MG63 (cell line): ENCODE data around the gene RALGDS. TPM values are rescaled to one million over a fixed set of nuclear protein-coding genes. Genes with fewer than 3 reads are reported as not detected.
"Not testable (repeated sequence)": the region's sequence is repeated elsewhere in the genome, so short reads cannot be mapped to it uniquely, and the experiment has no call there.

Experiments
- DNase-seq: peaks from one replicate; pipeline ENCODE4 v3.0.0-alpha.2; 2020
- H3K27me3 ChIP-seq: fragments of 250-450 bp; sonication (Bioruptor Pico); 2 replicates; pipeline ENCODE4 v1.5.1; 2020; ENCODE audit warnings: mild to moderate bottlenecking, moderate library complexity
- H3K36me3 ChIP-seq: fragments of 250-450 bp; sonication (Bioruptor Pico); 2 replicates; pipeline ENCODE4 v1.5.1; 2020; ENCODE audit warnings: mild to moderate bottlenecking, moderate library complexity
- H3K4me3 ChIP-seq: fragments of 250-450 bp; sonication (Bioruptor Pico); 2 replicates; pipeline ENCODE4 v1.5.1; 2020; ENCODE audit warnings: mild to moderate bottlenecking, moderate library complexity
- H3K9me3 ChIP-seq: fragments of 250-450 bp; sonication (Bioruptor Pico); 2 replicates; pipeline ENCODE4 v1.5.1; 2020; ENCODE audit warnings: mild to moderate bottlenecking, moderate library complexity
- total RNA-seq: library from RNA; depleted of rRNA; stranded (reverse); fragments of >200 nt; shearing (Covaris generic); gene quantifications from 2 replicates; pipeline ENCODE4 v1.2.3, GENCODE V29; 2014; ENCODE audit warnings: low replicate concordance

RALGDS gene
- total RNA-seq, 1 experiment from 2014 or later: 21.4 TPM

- Histone ChIP-seq H3K36me3 (no peaks in the 10 kb centered on the region), H3K9me3 (no peaks in the 10 kb centered on the region), H3K27me3 (no peaks in the 10 kb centered on the region), H3K4me3 (no peak overlapping the region)
- DNase-seq: peak; percentile 50
Observed at GRCh38 chr9:133074111-133074651, 46.9 kb downstream of the RALGDS start.

DNA sequence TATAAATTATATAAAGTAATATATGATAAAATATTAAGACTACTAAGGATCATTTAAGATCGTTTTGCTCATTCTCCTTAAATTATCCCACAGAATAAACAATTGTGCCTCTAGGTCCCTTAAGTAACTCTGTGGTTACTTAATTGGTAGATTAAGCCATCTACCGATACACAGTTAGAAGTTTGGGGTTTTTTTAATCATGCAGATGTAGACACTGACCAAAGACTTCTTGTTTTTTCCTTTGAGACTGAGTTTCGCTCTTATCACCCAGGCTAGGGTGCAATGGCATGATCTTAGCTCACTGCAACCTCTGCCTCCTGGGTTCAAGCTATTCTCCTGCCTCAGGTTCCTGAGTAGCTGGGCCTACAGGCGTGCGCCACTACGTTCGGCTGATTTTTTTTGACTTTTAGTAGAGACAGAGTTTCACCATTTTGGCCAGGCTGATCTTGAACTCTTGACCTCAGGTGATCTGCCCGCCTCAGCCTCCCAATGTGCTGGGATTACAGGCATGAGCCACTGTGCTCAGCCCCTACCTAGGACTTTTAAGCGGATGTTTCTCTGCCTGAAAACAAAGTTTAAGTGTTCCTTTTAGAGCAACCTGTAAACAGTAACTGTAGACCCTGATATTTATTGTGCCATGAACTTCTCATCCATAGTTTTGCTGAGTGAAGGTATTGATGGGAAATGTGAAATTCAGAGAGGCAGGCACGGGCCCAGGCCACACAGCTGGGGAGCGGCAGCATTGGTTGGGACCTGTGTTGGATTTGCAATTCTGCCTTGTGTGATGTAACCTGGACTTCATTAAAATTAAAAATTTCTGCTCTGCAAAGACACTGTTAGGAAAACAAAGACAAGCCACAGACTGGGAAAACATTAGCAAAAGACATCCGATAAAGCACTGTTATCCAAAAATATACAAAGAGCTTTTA lies 47.7 kb downstream of the RALGDS start:
- DNase-seq: no peak
- no peaks in the 10 kb centered on the region for H3K9me3 ChIP-seq
- H3K27me3 ChIP-seq: no peaks in the 10 kb centered on the region
- H3K36me3 ChIP-seq: no peaks in the 10 kb centered on the region
- no peak overlapping the region for H3K4me3 ChIP-seq

DNA sequence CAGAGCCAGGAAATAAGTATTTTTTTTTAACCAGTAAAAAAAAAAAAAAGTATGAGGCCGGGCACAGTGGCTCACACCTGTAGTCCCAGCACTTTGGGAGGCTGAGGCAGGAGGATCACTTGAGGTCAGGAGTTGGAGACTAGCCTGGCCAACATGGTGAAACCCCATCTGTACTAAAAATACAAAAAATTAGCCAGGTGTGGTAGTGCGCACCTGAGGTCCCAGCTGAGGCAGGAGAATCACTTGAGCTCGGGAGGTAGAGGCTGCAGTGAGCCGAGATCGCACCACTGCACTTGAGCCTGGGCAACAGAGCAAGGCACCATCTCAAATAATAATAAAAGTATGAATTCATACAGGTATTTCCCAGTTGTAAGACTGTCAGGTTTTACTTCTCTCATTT lies 48.8 kb downstream of the RALGDS start:
- H3K27me3 ChIP-seq, H3K36me3 ChIP-seq, H3K9me3 ChIP-seq, H3K4me3 ChIP-seq, DNase-seq: not testable (repeated sequence)

- H3K9me3 ChIP-seq: no peaks in the 10 kb centered on the region
- no peaks in the 10 kb centered on the region for H3K36me3 ChIP-seq
- no peak overlapping the region for H3K4me3 ChIP-seq
- no peak for DNase-seq
- H3K27me3 ChIP-seq: no peaks in the 10 kb centered on the region
Observed at GRCh38 chr9:133071484-133072150, 49.4 kb downstream of the RALGDS start.

- not testable (repeated sequence) for H3K4me3 ChIP-seq, H3K36me3 ChIP-seq, DNase-seq, H3K27me3 ChIP-seq, H3K9me3 ChIP-seq
Observed at GRCh38 chr9:133070985-133071384, 50.1 kb downstream of the RALGDS start.

GRCh38 chr9:133070500-133070961 lies 50.5 kb downstream of the RALGDS start:
- not testable (repeated sequence) for H3K27me3 ChIP-seq, H3K36me3 ChIP-seq, DNase-seq

GRCh38 chr9:133068431-133068830 lies 52.6 kb downstream of the RALGDS start:
- H3K9me3 ChIP-seq, DNase-seq, H3K27me3 ChIP-seq, H3K4me3 ChIP-seq, H3K36me3 ChIP-seq: not testable (repeated sequence)

More at GRCh38 chr9:133070500-133070961, 50.5 kb downstream of the RALGDS start:
- not testable (repeated sequence) for H3K4me3 ChIP-seq, H3K9me3 ChIP-seq

GRCh38 chr9:133067813-133068212 lies 53.2 kb downstream of the RALGDS start:
- no peak for DNase-seq
- Histone ChIP-seq H3K9me3 (no peaks in the 10 kb centered on the region), H3K27me3 (no peaks in the 10 kb centered on the region), H3K36me3 (no peaks in the 10 kb centered on the region), H3K4me3 (no peak overlapping the region)

DNA sequence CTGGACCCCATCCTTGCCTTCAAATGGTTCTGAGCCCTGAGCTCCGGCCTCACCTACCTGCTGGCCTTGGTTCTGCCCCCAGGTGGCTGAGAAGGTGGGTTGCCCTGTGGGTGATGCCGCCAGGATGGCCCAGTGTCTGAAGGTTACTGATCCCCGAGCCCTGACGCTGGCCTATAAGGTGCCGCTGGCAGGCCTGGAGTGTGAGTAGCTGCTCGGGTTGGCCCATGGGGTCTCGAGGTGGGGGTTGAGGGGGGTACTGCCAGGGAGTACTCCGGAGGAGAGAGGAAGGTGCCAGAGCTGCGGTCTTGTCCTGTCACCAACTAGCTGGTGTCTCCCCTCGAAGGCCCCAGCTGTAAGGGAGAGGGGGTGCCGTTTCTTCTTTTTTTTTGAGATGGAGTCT lies 54.0 kb downstream of the RALGDS start:
- H3K27me3 ChIP-seq: no peaks in the 10 kb centered on the region
- H3K36me3 ChIP-seq: no peaks in the 10 kb centered on the region
- no peak for DNase-seq
- no peak overlapping the region for H3K4me3 ChIP-seq
- no peaks in the 10 kb centered on the region for H3K9me3 ChIP-seq

- Histone ChIP-seq H3K27me3 (no peaks in the 10 kb centered on the region), H3K9me3 (no peaks in the 10 kb centered on the region), H3K36me3 (no peaks in the 10 kb centered on the region), H3K4me3 (no peak overlapping the region)
- no peak for DNase-seq
Observed at GRCh38 chr9:133066181-133066983, 54.7 kb downstream of the RALGDS start.

DNA sequence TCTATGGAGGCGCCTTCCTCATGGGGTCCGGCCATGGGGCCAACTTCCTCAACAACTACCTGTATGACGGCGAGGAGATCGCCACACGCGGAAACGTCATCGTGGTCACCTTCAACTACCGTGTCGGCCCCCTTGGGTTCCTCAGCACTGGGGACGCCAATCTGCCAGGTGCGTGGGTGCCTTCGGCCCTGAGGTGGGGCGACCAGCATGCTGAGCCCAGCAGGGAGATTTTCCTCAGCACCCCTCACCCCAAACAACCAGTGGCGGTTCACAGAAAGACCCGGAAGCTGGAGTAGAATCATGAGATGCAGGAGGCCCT lies 56.0 kb downstream of the RALGDS start:
- Histone ChIP-seq H3K27me3 (no peaks in the 10 kb centered on the region), H3K4me3 (no peak overlapping the region), H3K9me3 (no peaks in the 10 kb centered on the region), H3K36me3 (no peaks in the 10 kb centered on the region)
- DNase-seq: no peak

DNA sequence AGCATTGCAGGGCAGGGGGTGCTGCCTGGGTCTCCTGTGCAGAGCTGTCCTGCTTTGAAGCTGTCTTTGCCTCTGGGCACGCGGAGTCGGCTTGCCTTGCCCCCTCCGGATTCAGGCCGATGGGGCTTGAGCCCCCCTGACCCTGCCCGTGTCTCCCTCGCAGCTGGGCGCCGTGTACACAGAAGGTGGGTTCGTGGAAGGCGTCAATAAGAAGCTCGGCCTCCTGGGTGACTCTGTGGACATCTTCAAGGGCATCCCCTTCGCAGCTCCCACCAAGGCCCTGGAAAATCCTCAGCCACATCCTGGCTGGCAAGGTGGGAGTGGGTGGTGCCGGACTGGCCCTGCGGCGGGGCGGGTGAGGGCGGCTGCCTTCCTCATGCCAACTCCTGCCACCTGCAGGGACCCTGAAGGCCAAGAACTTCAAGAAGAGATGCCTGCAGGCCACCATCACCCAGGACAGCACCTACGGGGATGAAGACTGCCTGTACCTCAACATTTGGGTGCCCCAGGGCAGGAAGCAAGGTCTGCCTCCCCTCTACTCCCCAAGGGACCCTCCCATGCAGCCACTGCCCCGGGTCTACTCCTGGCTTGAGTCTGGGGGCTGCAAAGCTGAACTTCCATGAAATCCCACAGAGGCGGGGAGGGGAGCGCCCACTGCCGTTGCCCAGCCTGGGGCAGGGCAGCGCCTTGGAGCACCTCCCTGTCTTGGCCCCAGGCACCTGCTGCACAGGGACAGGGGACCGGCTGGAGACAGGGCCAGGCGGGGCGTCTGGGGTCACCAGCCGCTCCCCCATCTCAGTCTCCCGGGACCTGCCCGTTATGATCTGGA lies 56.6 kb downstream of the RALGDS start:
- H3K36me3 ChIP-seq: no peaks in the 10 kb centered on the region
- no peak overlapping the region for H3K4me3 ChIP-seq
- no peaks in the 10 kb centered on the region for H3K27me3 ChIP-seq
- no peaks in the 10 kb centered on the region for H3K9me3 ChIP-seq
- DNase-seq: no peak

DNA sequence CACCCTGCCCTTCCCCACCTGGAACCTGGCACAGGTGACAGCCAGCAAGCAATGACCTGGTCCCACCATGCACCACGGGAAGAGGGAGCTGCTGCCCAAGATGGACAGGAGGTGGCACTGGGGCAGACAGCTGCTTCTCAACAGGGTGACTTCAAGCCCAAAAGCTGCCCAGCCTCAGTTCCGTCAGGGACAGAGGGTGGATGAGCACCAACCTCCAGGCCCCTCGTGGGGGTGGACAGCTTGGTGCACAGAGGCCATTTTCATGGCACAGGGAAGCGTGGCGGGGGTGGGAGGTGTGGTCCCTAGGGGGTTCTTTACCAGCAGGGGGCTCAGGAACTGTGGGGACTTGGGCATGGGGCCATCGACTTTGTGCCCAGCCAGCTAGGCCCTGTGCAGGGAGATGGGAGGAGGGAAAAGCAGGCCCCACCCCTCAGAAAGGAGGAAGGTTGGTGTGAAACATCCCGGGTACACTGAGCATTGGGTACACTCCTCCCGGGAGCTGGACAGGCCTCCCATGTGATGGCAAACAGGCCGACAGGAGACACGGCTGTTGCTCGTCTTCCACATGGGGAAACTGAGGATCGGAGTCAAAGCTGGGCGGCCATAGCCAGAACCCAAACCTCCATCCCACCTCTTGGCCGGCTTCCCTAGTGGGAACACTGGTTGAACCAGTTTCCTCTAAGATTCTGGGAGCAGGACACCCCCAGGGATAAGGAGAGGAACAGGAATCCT lies 57.4 kb downstream of the RALGDS start:
- Histone ChIP-seq H3K4me3 (no peak overlapping the region), H3K36me3 (no peaks in the 10 kb centered on the region), H3K27me3 (no peaks in the 10 kb centered on the region), H3K9me3 (no peaks in the 10 kb centered on the region)
- DNase-seq: no peak

DNA sequence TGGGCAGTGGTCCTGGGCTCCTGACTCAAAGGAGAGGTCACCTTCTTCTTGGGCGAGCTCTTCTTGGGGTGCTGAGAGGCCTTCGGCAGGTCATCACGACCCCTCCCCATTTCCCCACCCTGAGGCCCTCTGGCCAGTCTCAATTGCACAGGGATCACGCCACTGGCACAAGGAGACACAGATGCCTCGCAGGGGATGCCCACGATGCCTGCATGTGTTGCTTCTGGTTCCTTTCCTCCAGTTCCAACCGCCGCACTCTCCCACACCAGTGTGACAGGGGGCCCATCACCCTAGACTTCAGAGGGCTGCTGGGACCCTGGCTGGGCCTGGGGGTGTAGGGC lies 57.9 kb downstream of the RALGDS start:
- no peaks in the 10 kb centered on the region for H3K27me3 ChIP-seq
- H3K4me3 ChIP-seq: no peak overlapping the region
- no peaks in the 10 kb centered on the region for H3K36me3 ChIP-seq
- H3K9me3 ChIP-seq: no peaks in the 10 kb centered on the region
- DNase-seq: no peak

- H3K9me3 ChIP-seq, H3K4me3 ChIP-seq, H3K36me3 ChIP-seq, H3K27me3 ChIP-seq, DNase-seq: not testable (repeated sequence)
Observed at GRCh38 chr9:133062569-133062968, 58.5 kb downstream of the RALGDS start.

DNA sequence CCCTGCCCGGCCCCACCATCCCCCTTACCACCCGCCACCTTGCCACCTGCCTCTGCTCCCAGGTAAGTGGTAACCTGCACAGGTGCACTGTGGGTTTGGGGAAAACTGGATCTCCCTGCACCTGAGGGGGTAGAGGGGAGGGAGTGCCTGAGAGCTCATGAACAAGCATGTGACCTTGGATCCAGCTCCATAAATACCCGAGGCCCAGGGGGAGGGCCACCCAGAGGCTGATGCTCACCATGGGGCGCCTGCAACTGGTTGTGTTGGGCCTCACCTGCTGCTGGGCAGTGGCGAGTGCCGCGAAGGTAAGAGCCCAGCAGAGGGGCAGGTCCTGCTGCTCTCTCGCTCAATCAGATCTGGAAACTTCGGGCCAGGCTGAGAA lies 59.3 kb downstream of the RALGDS start, which contains the start of gene CEL:
TSS of gene CEL (plus strand) at position 218 of the 382 bp plus-strand sequence. CDS start at position 240, 22 bp downstream.
- not testable (repeated sequence) for H3K9me3 ChIP-seq, H3K27me3 ChIP-seq, H3K4me3 ChIP-seq, DNase-seq, H3K36me3 ChIP-seq
